GM12892 (cell line): ENCODE measurements around the gene C5AR2.

Experiments used
- POLR2A ChIP-seq: IDR thresholded peaks from 2 replicates; pipeline ENCODE4 v1.6.1; 2011; ENCODE audit warnings: low read depth, low read length, control low read depth
- POLR2AphosphoS5 ChIP-seq: IDR thresholded peaks from 2 replicates; pipeline ENCODE4 v1.6.1; 2011; ENCODE audit warnings: low read depth, low read length, control low read depth
- TAF1 ChIP-seq: IDR thresholded peaks from 2 replicates; pipeline ENCODE4 v1.6.1; 2011; ENCODE audit warnings: low read depth, mild to moderate bottlenecking, control low read depth, low read length, borderline replicate concordance

DNA sequence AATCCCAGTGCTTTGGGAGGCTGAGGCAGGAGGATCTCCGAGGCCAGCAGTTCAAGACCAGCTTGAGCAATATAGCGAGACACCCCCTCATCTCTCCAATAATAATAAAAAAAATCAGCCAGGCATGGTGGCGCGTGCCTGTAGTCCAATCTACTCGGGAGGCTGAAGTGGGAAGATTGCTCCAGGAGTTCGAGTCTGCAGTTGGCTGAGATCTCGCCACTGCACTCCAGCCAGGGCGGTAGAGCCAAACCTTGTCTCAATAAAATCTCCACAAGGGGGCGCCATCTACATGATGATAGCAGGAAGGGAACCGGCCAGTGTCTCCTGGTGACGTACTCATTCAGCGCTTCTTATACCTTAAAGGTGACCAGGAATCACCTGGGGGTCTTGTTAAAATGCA, 35.9 kb upstream of the C5AR2 start:
- TF ChIP-seq POLR2A (no peak), POLR2AphosphoS5 (no peak), TAF1 (no peak)
